RWPE1 (cell line): Measurements from ENCODE around the gene ALDH1L1.

Experiments used
- CTCF ChIA-PET: fragments of 350-600 bp; sonication (Branson Sonifier 250); formaldehyde crosslinking; extraction: SDS; loops from one replicate; lab custom pipeline; 2021; lab: Yijun Ruan, JAX
- POLR2A ChIA-PET: fragments of 400-600 bp; formaldehyde crosslinking; extraction: SDS; loops from one replicate; lab custom pipeline; 2020; ENCODE audit warnings: antibody characterized with exemption; ENCODE audit not compliant: low non-redundant PET; lab: Yijun Ruan, JAX
- DNase-seq: peaks from one replicate; pipeline ENCODE4 v3.0.0; 2012; ENCODE audit warnings: low spot score
- H3K27ac ChIP-seq: fragments of 450-650 bp; 2 replicates; pipeline ENCODE4 v1.5.1; 2017
- CTCF ChIP-seq: fragments of 450-650 bp; conservative IDR thresholded peaks from 2 replicates; pipeline ENCODE4 v1.5.1; 2017; ENCODE audit warnings: low read depth, mild to moderate bottlenecking

ALDH1L1 gene

GRCh38 chr3:126054870-126055269, 125.5 kb downstream of the ALDH1L1 start:
- H3K27ac ChIP-seq, result peak overlapping the region; percentile 84; the same call in 1 of the 2 replicates
- ChIA-PET CTCF (interaction anchor here (0.7 kb wide), 1 partner anchor 94 kb away, joined by 4 read pairs; no protein-coding TSS in a partner anchor), POLR2A (no interaction called here)
- no peak for TF ChIP-seq CTCF
- DNase-seq, result no peak

GRCh38 chr3:126053949-126054569, 126.3 kb downstream of the ALDH1L1 start:
- H3K27ac ChIP-seq, result 0 out of 2 replicates have a peak overlapping the region, but pooled peaks have one; percentile 84
- no peak for DNase-seq
- no peak for TF ChIP-seq CTCF
- ChIA-PET POLR2A (no interaction called here), CTCF (no interaction called here)
